HCT116 (cell line): ENCODE results near the gene REG1A. TPM values are rescaled to one million over a fixed set of nuclear protein-coding genes. Genes with fewer than 3 reads are reported as not detected.

ENCODE experiments used
- ATAC-seq: fragments of 200-7000 bp; cut with Tn5 transposase; 2 replicates; pipeline ENCODE4 v1.9.1; 2020; ENCODE audit warnings: mild to moderate bottlenecking, moderate library complexity
- BruUV-seq: library from RNA; stranded (reverse); fragments of 400-500 nt; replicated peaks from 2 replicates; lab custom pipeline; 2021; lab: Mats Ljungman, UMichigan
- CTCF ChIA-PET: fragments of 300-600 bp; sonication (Branson Sonifier 250); formaldehyde crosslinking; loops from one replicate; lab custom pipeline; 2021; ENCODE audit warnings: antibody characterized with exemption; lab: Charles Lee
- POLR2A ChIA-PET: fragments of 300-600, 350-600 bp; sonication (Branson Sonifier 250); formaldehyde crosslinking; loops from one replicate; lab custom pipeline; 2021; ENCODE audit warnings: antibody characterized with exemption; lab: Charles Lee
- RAD21 ChIA-PET, 2 experiments: fragments of 300-600 bp; sonication (Branson Sonifier 250); formaldehyde crosslinking; loops; one replicate each; lab custom pipeline; 2023; ENCODE audit warnings: low total read pairs in 2 of 2; ENCODE audit not compliant: uncharacterized antibody in 2 of 2, unreplicated experiment in 2 of 2, low non-redundant PET in 1 of 2; lab: Charles Lee
- DNase-seq: peaks from one replicate; pipeline ENCODE4 v3.0.0-alpha.2; 2010; ENCODE audit warnings: low read depth, low spot score
- H2AFZ ChIP-seq: fragments of 200-600 bp; shearing (Covaris generic), sonication (generic); 2 replicates; pipeline ENCODE4 v1.6.1; 2017; ENCODE audit warnings: low read depth, mixed run types, mixed read lengths, antibody characterized with exemption, low read length; ENCODE audit not compliant: poor library complexity, severe bottlenecking
- H3K27ac ChIP-seq: 2 replicates; pipeline ENCODE4 v1.5.1; 2012; ENCODE audit warnings: low read depth, low read length
- H3K27me3 ChIP-seq: fragments of 200-600 bp; sonication (generic); 2 replicates; pipeline ENCODE4 v1.6.1; 2016; ENCODE audit warnings: mixed run types, low read length, mixed read lengths; ENCODE audit not compliant: insufficient read depth
- H3K36me3 ChIP-seq, 2 experiments: fragments of 200-500 bp in 1 of 2; fragments of 200-600 bp in 1 of 2; sonication (Bioruptor generic) in 1 of 2; sonication (generic) in 1 of 2; 2 replicates each; pipeline versions ENCODE4 v1.5.1 to v1.6.1; 2014 to 2016; ENCODE audit warnings: low read length in 2 of 2, inconsistent platforms in 1 of 2, mixed read lengths in 1 of 2, mixed run types in 1 of 2; ENCODE audit not compliant: insufficient read depth in 2 of 2, control insufficient read depth in 1 of 2
- H3K4me1 ChIP-seq, 2 experiments: fragments of 200-600 bp in 1 of 2; sonication (generic) in 1 of 2; 2 replicates each; pipeline versions ENCODE4 v1.5.1 to v1.6.1; 2012 to 2017; ENCODE audit warnings: low read length in 2 of 2, inconsistent platforms in 1 of 2, mild to moderate bottlenecking in 1 of 2, mixed read lengths in 1 of 2, mixed run types in 1 of 2, moderate library complexity in 1 of 2; ENCODE audit not compliant: insufficient read depth in 2 of 2, control insufficient read depth in 1 of 2
- H3K4me2 ChIP-seq: fragments of 200-600 bp; sonication (generic); 2 replicates; pipeline ENCODE4 v1.6.1; 2017; ENCODE audit warnings: mixed run types, low read length, mixed read lengths
- H3K4me3 ChIP-seq, 2 experiments: fragments of 200-600 bp in 1 of 2; sonication (generic) in 1 of 2; replicated peaks in 1 of 2; 2 replicates each; pipeline ENCODE4 v1.5.1; 2011 to 2016; ENCODE audit warnings: low read length in 2 of 2, control low read depth in 1 of 2, low read depth in 1 of 2, mild to moderate bottlenecking in 1 of 2, mixed read lengths in 1 of 2, mixed run types in 1 of 2
- H3K79me2 ChIP-seq: fragments of 200-600 bp; sonication (generic); 2 replicates; pipeline ENCODE4 v1.6.1; 2017; ENCODE audit warnings: mild to moderate bottlenecking, mixed run types, low read length, moderate library complexity, mixed read lengths; ENCODE audit not compliant: insufficient read depth
- H3K9ac ChIP-seq: fragments of 200-600 bp; sonication (generic); 2 replicates; pipeline ENCODE4 v1.6.1; 2016; ENCODE audit warnings: low read length, mixed read lengths
- H3K9me2 ChIP-seq: fragments of 200-600 bp; sonication (generic), shearing (Covaris generic); 2 replicates; pipeline ENCODE4 v1.6.1; 2017; ENCODE audit warnings: mixed run types, mild to moderate bottlenecking, moderate library complexity; ENCODE audit not compliant: insufficient read depth
- H3K9me3 ChIP-seq, 2 experiments: fragments of 200-500 bp in 1 of 2; fragments of 200-600 bp in 1 of 2; sonication (Bioruptor generic) in 1 of 2; sonication (generic) in 1 of 2; 2 replicates each; pipeline ENCODE4 v1.6.1; 2014 to 2017; ENCODE audit warnings: low read length in 2 of 2, mixed read lengths in 2 of 2, inconsistent platforms in 1 of 2, low read depth in 1 of 2, mild to moderate bottlenecking in 1 of 2, mixed run types in 1 of 2, moderate library complexity in 1 of 2; ENCODE audit not compliant: control insufficient read depth in 1 of 2, insufficient read depth in 1 of 2
- H4K20me1 ChIP-seq: fragments of 200-600 bp; sonication (generic), shearing (Covaris generic); 2 replicates; pipeline ENCODE4 v1.6.1; 2017; ENCODE audit warnings: mixed run types, mild to moderate bottlenecking, moderate library complexity; ENCODE audit not compliant: insufficient read depth
- ATF3 ChIP-seq: IDR thresholded peaks from 2 replicates; pipeline ENCODE4 v1.6.1; 2012
- CEBPB ChIP-seq: IDR thresholded peaks from 2 replicates; pipeline ENCODE4 v1.6.1; 2012; ENCODE audit warnings: low read depth
- ELF1 ChIP-seq: IDR thresholded peaks from 2 replicates; pipeline ENCODE4 v1.6.1; 2012; ENCODE audit warnings: low read depth, borderline replicate concordance
- EZH2 ChIP-seq: fragments of 200-600 bp; sonication (generic); IDR thresholded peaks from 2 replicates; pipeline ENCODE4 v1.6.1; 2017; ENCODE audit warnings: antibody characterized with exemption, mixed run types
- EZH2phosphoT487 ChIP-seq: fragments of 200-600 bp; IDR thresholded peaks from 2 replicates; pipeline ENCODE4 v1.6.1; 2018; ENCODE audit warnings: antibody characterized with exemption, borderline replicate concordance
- FOSL1 ChIP-seq: IDR thresholded peaks from 2 replicates; pipeline ENCODE4 v1.6.1; 2012; ENCODE audit warnings: low read depth
- JUND ChIP-seq: IDR thresholded peaks from 2 replicates; pipeline ENCODE4 v1.6.1; 2012
- MAX ChIP-seq: IDR thresholded peaks from 2 replicates; pipeline ENCODE4 v1.6.1; 2012
- POLR2AphosphoS5 ChIP-seq: IDR thresholded peaks from 2 replicates; pipeline ENCODE4 v1.6.1; 2011; ENCODE audit warnings: mild to moderate bottlenecking, low read depth, low read length, moderate library complexity
- RAD21 ChIP-seq: IDR thresholded peaks from 2 replicates; pipeline ENCODE4 v1.6.1; 2012; ENCODE audit warnings: low read depth, mild to moderate bottlenecking
- REST ChIP-seq: IDR thresholded peaks from 2 replicates; pipeline ENCODE4 v1.6.1; 2012; ENCODE audit warnings: low read depth
- SP1 ChIP-seq: IDR thresholded peaks from 2 replicates; pipeline ENCODE4 v1.6.1; 2012; ENCODE audit warnings: low read depth
- SRF ChIP-seq: IDR thresholded peaks from 2 replicates; pipeline ENCODE4 v1.6.1; 2012; ENCODE audit warnings: low read depth
- TCF7L2 ChIP-seq: IDR thresholded peaks from 2 replicates; pipeline ENCODE4 v1.7.0; 2011; ENCODE audit warnings: borderline replicate concordance, inconsistent platforms; ENCODE audit not compliant: insufficient read depth, insufficient read length; ENCODE audit errors: extremely low read depth
- YY1 ChIP-seq: IDR thresholded peaks from 2 replicates; pipeline ENCODE4 v1.6.1; 2011; ENCODE audit warnings: low read length, low read depth, moderate library complexity, mild to moderate bottlenecking; ENCODE audit not compliant: insufficient replicate concordance; ENCODE audit errors: extremely low read depth
- ZNF274 ChIP-seq: fragments of 200-500 bp; sonication (Bioruptor generic); IDR thresholded peaks from 2 replicates; pipeline ENCODE4 v1.6.1; 2014; ENCODE audit warnings: mild to moderate bottlenecking, low read depth, low read length, inconsistent platforms
- intact Hi-C: fragments of 100-400 bp; cut with micrococcal nuclease; formaldehyde crosslinking; loops from 2 replicates; pipeline ENCODE4 v1.10.0; 2022
- total RNA-seq: library from RNA; stranded (reverse); gene quantifications from one replicate; pipeline ENCODE4 v1.2.1, GENCODE V29; 2021; ENCODE audit not compliant: unreplicated experiment

REG1A gene
- total RNA-seq, 1 experiment from 2014 or later: 5.2 TPM

- BruUV-seq: no TSS peak
- ATAC-seq (no peak), DNase-seq (no peak)
- Histone ChIP-seq H3K9ac (no peak overlapping the region), H3K4me1 (no peaks in the 10 kb centered on the region), H4K20me1 (no peaks in the 10 kb centered on the region), H2AFZ (no peak overlapping the region), H3K27me3 (no peaks in the 10 kb centered on the region), H3K9me3 (peaks cover 19 to 36% of the 10 kb centered on the region in 2 experiments; a peak in 2 of 4 replicates), H3K36me3 (no peaks in the 10 kb centered on the region), H3K4me2 (no peak overlapping the region), H3K4me3 (no peak overlapping the region), H3K27ac (no peak overlapping the region), H3K79me2 (no peaks in the 10 kb centered on the region), H3K9me2 (no peaks in the 10 kb centered on the region)
- ChIA-PET RAD21 (no interaction called here), CTCF (no interaction called here), POLR2A (no interaction called here)
- intact Hi-C loops: no loop called here
- TF ChIP-seq CEBPB: no peak
- no peak for TF ChIP-seq POLR2AphosphoS5
- TF ChIP-seq RAD21: no peak
Measured at GRCh38 chr2:79139423-79139822, 19.1 kb downstream of the REG1A start.

DNA sequence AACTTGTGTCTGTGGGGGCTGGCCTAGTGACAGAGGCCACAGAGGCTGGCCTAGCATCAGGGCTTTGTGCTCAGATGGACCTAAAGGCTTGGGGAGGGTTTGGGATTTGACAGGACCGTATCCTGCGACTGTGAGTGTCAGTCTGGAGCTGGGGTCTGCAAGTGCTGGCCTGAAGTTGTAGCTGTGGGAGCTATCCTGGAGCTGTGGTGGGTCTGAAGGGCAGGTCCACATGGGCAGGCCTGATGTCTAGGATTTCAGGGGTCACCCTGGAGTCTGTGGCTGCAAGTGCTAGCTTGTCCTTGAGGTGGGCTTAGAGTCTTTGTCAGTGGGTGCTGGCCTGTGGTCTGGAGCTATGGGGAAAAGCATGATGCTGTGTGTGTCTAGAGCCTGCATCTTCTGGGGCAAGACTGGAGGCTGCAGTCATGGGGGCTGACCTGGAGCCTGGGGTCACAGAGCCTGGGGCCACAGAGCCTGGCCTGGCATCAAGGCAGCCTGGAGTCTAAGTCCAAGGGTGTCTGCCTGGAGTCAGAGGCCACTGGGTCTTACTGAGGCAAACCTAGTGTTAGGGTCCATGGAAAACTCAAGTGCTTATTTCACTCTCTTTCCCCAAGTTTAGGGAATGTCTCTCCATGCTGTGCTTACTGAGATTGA lies 35.7 kb downstream of the REG1A start:
- ATAC-seq (no peak), DNase-seq (no peak)
- no peak for TF ChIP-seq YY1
- TF ChIP-seq REST: no peak
- no peak for TF ChIP-seq RAD21
- TF ChIP-seq FOSL1: no peak
- TF ChIP-seq EZH2phosphoT487: no peak
- TF ChIP-seq TCF7L2: no peak
- TF ChIP-seq ZNF274: no peak
- TF ChIP-seq ELF1: no peak
- TF ChIP-seq ATF3: no peak
- TF ChIP-seq SRF: no peak
- no peak for TF ChIP-seq EZH2
- no peak for TF ChIP-seq JUND
- no peak for TF ChIP-seq SP1
- TF ChIP-seq MAX: no peak
- TF ChIP-seq CEBPB: no peak
- Histone ChIP-seq H2AFZ (no peak overlapping the region), H3K9me2 (no peaks in the 10 kb centered on the region), H3K4me2 (no peak overlapping the region), H3K9ac (no peak overlapping the region), H3K27me3 (no peaks in the 10 kb centered on the region), H3K4me1 (no peaks in the 10 kb centered on the region), H3K27ac (no peak overlapping the region), H3K9me3 (peaks cover 8 to 10% of the 10 kb centered on the region in 2 experiments; a peak in 2 of 4 replicates), H3K4me3 (no peak overlapping the region), H4K20me1 (no peaks in the 10 kb centered on the region), H3K79me2 (no peaks in the 10 kb centered on the region), H3K36me3 (no peaks in the 10 kb centered on the region)
- no TSS peak for BruUV-seq
- intact Hi-C loops: no loop called here
- ChIA-PET CTCF (no interaction called here), POLR2A (no interaction called here), RAD21 (no interaction called here)
